ENCODE measurements around the gene PDZD2.
"Not testable (repeated sequence)": the region's sequence is repeated elsewhere in the genome, so short reads cannot be mapped to it uniquely, and the experiment has no call there.

PDZD2 gene

GRCh38 chr5:31934156-31934555, 295.2 kb downstream of the PDZD2 start:
- no peak for DNase-seq (ENCODE audit: low spot score)

DNA sequence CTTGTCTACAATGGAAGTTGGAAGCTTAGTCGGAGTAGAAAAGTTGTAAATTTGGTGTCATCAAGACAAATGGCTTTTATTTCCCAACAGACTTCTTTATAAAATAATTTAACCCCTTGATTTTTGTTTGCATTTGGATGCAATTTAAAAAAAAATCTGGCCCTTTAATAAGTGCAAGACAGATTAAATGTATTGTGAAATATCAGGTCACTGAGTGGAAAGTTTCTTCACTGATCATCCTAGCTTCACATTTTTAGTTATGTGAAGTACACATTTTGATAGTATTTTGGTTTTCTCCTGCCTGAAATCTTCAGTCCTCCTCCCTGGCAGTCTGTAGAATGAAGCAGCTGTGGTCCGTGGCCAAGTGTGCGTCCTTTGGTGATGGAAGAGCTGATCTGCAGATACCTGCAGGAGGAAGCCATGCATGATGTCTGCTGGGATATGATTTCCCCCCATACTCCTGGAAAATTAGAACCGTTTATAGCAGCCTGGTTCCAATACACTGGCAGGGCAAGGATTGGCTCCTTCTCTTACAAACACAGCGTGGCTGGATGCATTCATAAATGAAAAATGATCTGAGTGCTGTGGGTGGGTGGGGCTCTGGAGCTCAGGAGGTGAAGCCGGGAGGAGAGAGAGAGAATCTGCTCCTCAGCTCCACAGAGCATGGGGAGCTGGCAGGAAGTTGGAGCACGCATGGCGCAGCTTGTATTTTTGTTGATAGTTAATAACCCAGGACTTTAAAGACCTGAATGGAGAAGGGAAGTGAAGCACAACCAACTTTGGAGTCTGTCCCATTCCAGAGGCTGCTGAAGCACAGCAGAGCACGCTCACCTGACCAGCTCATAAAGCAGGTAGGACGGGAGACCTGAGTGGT, 296.8 kb downstream of the PDZD2 start:
- DNase-seq (ENCODE audit: low spot score): no peak

DNA sequence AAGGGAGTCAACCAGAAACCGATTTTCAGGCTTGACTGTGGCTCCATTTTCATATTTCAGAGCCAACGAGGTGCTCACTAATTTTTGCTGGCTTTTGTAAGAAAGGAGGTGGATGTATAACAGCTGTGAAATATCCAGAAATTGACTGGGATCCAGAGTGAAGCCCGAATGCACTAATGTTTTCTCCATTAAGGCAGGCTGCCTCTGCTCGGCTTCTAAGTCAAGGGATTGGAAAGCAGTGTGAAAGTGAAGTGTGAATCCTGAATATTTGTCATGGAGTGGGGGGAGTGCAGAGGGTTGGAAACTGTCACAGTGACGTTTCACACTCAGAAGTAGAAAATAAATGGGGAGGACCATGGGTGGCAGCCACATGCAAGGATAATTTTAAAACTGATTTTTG, 297.8 kb downstream of the PDZD2 start:
- DNase-seq (ENCODE audit: low spot score): no peak

DNA sequence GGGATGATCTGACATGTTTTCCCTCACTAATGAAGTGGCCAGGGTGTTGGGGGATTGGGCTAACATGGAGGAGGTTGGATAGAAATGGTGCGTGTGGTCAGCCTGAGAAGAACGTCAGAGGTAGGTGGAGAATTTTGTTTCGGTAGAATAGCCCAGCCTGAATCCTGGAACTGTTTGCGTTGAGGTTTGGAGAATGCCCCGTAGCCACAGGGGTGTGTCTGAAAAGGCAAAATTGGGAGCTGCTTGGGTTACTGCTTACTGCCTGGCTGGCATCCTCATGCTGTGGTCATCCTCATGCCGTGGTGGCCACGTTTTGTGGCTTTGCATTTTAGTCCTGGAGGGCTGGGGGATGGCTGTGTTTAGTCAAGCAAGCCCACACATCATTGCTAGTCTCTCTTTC, 298.3 kb downstream of the PDZD2 start:
- DNase-seq (ENCODE audit: low spot score): no peak

- DNase-seq (ENCODE audit: low spot score): no peak
These were observed 298.8 kb downstream of the PDZD2 start for GRCh38 chr5:31937703-31938102.

DNA sequence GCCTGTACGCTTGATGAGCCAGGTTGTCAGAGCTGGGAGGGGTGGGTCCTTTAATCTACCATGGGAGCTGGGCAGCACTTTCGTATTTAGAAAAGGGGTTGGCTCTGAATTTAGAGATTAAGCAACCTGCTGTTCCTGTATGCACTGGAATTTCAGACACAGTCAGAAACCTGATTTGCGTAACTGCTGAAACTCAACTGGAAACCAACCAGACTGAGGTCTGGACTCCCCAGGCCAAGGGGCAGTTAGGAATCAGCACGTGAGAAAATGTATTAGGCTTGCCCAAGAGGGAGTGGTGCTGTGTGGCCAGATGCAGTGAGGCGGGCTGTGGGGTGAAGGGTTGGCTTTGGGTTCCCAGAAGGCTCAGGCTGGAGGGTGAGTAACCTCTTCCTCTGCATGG, 300.2 kb downstream of the PDZD2 start:
- DNase-seq (ENCODE audit: low spot score): no peak

DNA sequence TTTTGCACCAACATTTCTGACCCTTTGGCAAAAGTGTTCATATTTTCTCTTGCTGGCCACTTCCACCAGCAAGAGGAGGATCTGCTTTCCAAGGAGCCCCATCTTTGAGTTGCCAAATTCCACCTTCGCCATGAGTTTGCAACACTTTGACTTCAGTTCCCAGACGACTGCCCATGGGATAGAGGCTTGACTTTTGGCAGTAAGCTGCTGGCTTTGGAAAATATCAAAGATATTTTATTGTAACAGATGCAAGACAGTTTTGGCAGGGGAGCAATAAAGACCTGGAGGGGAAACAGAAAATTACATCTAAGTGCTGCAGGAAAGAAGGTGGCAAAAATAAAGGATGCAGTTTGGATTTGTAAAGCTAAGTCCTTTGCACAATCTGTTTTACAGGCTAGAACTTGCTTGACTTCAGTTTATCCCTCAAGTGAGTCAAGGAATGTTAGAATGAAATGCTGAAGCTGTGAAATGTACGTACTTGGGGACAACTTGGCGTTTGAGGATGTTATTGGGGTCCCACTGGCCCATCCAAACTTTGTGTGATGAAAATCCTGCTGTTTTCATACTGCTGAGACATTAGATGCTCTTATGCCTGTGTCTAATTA, 302.3 kb downstream of the PDZD2 start:
- no peak for DNase-seq (ENCODE audit: low spot score)

- DNase-seq (ENCODE audit: low spot score): no peak
These were observed 303.6 kb downstream of the PDZD2 start for GRCh38 chr5:31942546-31942945.

- peak; percentile 63 for DNase-seq (ENCODE audit: low spot score)
These were observed 305.9 kb downstream of the PDZD2 start for GRCh38 chr5:31944684-31945445.

- no peak for DNase-seq (ENCODE audit: low spot score)
These were observed 309.1 kb downstream of the PDZD2 start for GRCh38 chr5:31948006-31948405.

DNA sequence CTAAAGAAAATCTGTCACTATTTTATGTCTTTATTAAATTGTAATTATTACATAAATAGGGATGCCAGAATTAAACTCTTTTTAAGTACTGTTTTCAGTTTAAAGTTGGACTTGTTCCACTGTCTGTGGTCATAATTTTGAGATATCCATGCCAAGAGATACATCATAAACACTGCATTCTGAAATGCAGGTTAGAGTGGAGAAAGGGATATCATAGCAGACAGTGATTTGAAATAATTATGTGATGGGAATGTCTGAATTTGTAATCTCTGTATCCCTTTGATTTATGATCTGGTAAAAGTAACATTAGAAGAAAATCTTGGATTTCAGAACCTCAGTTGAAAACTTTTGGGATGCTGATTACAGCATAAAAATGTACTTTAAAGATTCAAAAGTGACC, 313.1 kb downstream of the PDZD2 start:
- no peak for DNase-seq (ENCODE audit: low spot score)

DNA sequence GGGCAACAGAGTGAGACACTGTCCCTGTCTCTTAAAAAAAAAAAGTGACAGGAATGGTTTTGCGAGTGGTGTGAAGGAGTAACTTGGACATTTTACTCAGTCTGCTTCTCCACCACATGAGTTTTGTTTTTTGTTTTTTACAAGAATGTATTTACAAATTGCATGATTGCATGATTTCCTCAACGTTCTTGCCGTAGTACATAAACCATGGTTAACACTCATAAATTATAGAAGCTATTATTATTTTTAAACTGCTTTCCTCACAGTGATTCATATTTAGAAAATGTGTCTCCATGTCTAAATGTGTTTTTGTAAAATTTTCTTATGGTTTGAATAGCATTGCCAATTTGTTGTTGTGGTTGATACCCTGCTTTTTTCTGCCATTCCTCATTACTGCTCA, 315.2 kb downstream of the PDZD2 start:
- DNase-seq (ENCODE audit: low spot score): no peak

GRCh38 chr5:31957151-31957550, 318.2 kb downstream of the PDZD2 start:
- DNase-seq (ENCODE audit: low spot score): no peak

DNA sequence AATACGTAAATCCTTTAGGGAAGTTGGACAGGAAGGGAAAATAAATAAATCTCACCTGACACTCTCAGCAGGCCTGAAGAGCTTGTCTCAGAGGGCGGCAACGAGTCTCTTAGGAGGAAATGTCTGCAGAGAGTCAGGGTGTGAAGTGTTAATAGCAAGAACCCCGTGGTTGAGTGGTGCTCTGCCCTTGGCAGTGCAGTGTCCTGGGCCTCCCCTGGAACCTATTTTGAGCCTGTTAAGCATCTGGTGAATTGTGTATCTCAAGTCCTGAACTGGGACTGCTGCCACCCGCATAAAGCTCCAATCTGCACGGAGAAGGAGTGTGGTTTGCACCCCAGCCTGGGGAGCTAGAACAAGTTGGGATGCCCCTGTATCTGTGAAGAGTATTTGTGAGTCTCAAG, 323.4 kb downstream of the PDZD2 start:
- DNase-seq (ENCODE audit: low spot score): no peak

DNA sequence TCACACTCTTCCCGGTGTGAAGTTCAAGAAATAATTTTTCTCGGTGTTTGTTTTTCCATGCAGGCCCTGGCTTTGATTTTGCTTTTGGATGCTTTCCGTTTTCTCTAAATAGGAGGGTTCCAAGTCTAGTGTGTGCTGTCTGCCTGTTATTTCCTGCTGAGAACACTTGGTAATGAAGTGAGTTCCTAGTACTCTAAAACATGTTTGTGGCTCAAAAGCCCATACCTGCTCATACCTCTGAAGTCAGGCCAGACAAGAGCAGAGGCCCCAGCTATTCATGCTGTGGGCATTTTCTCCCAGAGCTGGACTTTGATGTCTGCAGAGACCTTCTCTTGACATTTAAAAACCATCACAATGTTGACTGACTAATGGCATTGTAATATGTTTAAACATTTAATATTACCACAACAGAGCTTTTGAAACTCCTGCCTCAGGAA, 324.0 kb downstream of the PDZD2 start:
- DNase-seq (ENCODE audit: low spot score): no peak

- DNase-seq (ENCODE audit: low spot score): no peak
These were observed 324.6 kb downstream of the PDZD2 start for GRCh38 chr5:31963358-31964006.

GRCh38 chr5:31964007-31964360, 325.1 kb downstream of the PDZD2 start:
- no peak for DNase-seq (ENCODE audit: low spot score)

DNA sequence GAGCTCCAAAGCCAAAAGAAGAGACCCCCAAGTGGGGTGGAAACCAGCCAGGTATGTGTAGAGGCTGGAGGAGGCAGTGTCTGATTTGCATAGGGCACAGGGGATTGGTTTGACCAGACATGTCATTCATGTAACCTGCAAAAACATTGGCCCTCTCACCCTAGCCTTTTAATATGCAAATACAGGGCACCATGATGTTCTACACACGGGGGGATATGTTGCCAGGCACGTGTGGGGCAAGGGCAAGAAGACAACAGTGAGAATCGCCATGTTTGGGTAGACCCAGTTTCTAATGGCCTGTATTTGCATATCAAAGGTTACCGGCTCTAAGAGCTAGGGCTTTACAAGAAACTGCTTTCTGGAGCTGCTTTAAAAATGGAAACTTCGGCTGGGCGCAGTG, 326.3 kb downstream of the PDZD2 start:
- DNase-seq (ENCODE audit: low spot score): no peak

DNA sequence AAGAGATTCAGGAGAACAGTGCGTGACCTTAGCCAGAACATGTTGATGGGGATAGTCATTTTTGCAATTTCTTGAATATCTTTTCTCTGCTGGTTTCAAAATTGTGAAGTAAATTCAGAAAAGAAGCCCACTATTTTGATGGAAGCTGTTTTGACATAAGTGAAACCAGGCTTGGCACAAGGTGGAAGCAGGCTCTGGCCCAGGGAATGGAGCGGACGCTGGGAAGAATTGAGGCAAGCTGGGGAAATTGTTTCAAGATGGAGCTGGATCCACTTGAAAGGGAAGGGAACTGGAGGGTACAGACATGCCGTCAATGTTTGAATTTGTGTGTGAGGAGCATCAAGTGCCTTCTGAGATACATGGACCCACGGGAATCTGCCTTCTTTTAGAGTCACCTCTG, 328.0 kb downstream of the PDZD2 start:
- DNase-seq (ENCODE audit: low spot score): no peak

- DNase-seq (ENCODE audit: low spot score): no peak
These were observed 328.5 kb downstream of the PDZD2 start for GRCh38 chr5:31967461-31967860.

GRCh38 chr5:31972558-31972957, 333.6 kb downstream of the PDZD2 start:
- DNase-seq (ENCODE audit: low spot score): no peak

DNA sequence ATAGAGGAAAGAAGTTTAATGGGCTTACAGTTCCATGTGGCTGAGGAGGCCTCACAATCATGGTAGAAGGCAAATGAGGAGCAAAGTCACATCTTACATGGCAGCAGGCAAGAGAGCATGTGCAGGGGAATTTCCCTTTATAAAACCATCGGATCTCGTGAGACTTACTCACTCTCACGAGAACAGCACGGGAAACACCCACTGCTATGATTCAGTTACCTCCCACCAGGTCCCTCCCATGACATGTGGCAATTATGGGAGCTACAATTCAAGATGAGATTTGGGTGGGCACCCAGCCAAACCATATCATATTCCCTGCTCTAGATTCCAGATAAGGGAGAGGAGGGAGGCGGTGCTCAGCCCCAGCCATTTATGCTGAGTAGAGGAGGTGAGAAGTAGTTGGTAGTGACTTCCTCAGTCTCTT, 336.3 kb downstream of the PDZD2 start:
- not testable (repeated sequence) for DNase-seq (ENCODE audit: low spot score)

GRCh38 chr5:31976169-31976568, 337.2 kb downstream of the PDZD2 start:
- no peak for DNase-seq (ENCODE audit: low spot score)
